ENCODE results near the gene DENND6A. TPM values are rescaled to one million over a fixed set of nuclear protein-coding genes. Genes with fewer than 3 reads are reported as not detected.

The DENND6A gene
- total and polyA plus RNA-seq, 2 of the 13 experiments (the other 11 are each of a cell fraction or from before 2014, with no cell fraction given) = 9.4 to 11.1 TPM

DNA sequence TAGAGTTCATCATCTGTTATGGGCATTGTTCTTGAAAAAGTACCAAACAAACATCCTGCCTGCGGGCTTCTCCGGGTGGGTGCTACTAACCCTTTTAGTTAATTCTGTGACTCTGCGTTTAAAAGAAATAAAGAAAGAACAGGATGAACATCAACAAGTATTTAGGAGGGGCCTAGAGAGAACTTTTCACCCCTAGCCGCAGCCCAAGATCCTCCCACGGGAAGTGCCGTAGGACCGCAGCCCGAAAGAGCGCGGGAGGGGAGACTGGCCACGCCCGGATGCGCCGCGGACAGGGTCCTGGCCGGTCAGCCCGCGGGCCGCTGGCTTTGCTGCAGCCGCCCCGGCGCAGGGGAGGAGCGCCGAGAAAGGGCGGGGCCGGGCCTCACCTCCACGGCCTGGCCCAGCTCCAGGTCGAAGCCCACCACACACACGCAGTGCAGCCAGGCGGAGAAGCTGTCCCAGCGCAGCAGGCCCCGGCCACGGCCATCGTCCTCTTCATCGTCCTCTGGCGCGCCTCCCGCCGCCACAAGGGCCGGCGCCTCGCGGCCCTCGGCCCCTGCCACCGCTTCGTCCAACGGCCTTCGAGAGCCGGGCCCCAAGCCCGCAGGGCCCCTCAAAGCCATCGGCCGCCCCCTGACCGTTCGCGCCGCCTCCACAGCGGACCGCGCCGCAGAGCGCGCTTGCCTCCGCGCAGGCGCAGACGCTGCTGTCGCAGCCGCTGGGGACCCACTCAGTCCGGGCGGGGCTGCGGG, at the start of gene DENND6A (continued):
- TF ChIP-seq ZBTB46 (CRISPR knock-in tag; IDR thresholded peaks at IDR 0.05; ENCODE audit: borderline replicate concordance) (peak; percentile 38; the same call in 1 of the 2 replicates), HOXA3 (CRISPR knock-in tag; IDR thresholded peaks at IDR 0.05) (peak; percentile 72), TBX3 (IDR thresholded peaks at IDR 0.05; ENCODE audit: borderline replicate concordance) (no peak), HOXA5 (CRISPR knock-in tag; IDR thresholded peaks at IDR 0.05) (peak; percentile 76; the same call in 1 of the 2 replicates), DNMT1 (CRISPR knock-in tag; IDR thresholded peaks at IDR 0.05) (no peak), FUBP1 (CRISPR knock-in tag; IDR thresholded peaks at IDR 0.05; ENCODE audit: borderline replicate concordance) (no peak), ZNF333 (CRISPR knock-in tag; IDR thresholded peaks at IDR 0.05; ENCODE audit: borderline replicate concordance) (peak; percentile 86; the same call in 1 of the 2 replicates), MTERF4 (CRISPR knock-in tag; IDR thresholded peaks at IDR 0.05) (peak; percentile 81; the same call in 1 of the 2 replicates), KAT8 (CRISPR knock-in tag; IDR thresholded peaks at IDR 0.05) (peak; percentile 82), IKZF4 (CRISPR knock-in tag; IDR thresholded peaks at IDR 0.05; ENCODE audit: borderline replicate concordance, low read depth, not compliant biosample characterization) (peak; percentile 89), MAF1 (CRISPR knock-in tag; IDR thresholded peaks at IDR 0.05; ENCODE audit: borderline replicate concordance) (no peak), ZNF20 (CRISPR knock-in tag; IDR thresholded peaks at IDR 0.05) (no peak), ZNF576 (CRISPR knock-in tag; IDR thresholded peaks at IDR 0.05) (no peak), ZGPAT (CRISPR knock-in tag; IDR thresholded peaks at IDR 0.05) (peak; percentile 91)
- TF ChIP-seq, protein P1, sequence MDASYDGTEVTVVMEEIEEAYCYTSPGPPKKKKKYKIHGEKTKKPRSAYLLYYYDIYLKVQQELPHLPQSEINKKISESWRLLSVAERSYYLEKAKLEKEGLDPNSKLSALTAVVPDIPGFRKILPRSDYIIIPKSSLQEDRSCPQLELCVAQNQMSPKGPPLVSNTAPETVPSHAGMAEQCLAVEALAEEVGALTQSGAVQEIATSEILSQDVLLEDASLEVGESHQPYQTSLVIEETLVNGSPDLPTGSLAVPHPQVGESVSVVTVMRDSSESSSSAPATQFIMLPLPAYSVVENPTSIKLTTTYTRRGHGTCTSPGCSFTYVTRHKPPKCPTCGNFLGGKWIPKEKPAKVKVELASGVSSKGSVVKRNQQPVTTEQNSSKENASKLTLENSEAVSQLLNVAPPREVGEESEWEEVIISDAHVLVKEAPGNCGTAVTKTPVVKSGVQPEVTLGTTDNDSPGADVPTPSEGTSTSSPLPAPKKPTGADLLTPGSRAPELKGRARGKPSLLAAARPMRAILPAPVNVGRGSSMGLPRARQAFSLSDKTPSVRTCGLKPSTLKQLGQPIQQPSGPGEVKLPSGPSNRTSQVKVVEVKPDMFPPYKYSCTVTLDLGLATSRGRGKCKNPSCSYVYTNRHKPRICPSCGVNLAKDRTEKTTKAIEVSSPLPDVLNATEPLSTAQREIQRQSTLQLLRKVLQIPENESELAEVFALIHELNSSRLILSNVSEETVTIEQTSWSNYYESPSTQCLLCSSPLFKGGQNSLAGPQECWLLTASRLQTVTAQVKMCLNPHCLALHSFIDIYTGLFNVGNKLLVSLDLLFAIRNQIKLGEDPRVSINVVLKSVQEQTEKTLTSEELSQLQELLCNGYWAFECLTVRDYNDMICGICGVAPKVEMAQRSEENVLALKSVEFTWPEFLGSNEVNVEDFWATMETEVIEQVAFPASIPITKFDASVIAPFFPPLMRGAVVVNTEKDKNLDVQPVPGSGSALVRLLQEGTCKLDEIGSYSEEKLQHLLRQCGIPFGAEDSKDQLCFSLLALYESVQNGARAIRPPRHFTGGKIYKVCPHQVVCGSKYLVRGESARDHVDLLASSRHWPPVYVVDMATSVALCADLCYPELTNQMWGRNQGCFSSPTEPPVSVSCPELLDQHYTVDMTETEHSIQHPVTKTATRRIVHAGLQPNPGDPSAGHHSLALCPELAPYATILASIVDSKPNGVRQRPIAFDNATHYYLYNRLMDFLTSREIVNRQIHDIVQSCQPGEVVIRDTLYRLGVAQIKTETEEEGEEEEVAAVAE (CRISPR knock-in tag; IDR thresholded peaks at IDR 0.05; ENCODE audit: borderline replicate concordance) = 0 out of 2 replicates have a peak, but pooled peaks have one; percentile 28
- TF ChIP-seq, protein P2, sequence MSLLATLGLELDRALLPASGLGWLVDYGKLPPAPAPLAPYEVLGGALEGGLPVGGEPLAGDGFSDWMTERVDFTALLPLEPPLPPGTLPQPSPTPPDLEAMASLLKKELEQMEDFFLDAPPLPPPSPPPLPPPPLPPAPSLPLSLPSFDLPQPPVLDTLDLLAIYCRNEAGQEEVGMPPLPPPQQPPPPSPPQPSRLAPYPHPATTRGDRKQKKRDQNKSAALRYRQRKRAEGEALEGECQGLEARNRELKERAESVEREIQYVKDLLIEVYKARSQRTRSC (CRISPR knock-in tag; IDR thresholded peaks at IDR 0.05; ENCODE audit: low read depth) = peak; percentile 74
